NCI-H2227 (cell line): ENCODE data around the gene USP54.

ENCODE experiments used
- DNase-seq: peaks from one replicate; lab custom pipeline; 2025; ENCODE audit not compliant: unreplicated experiment; lab: John Stamatoyannopoulos, UW

USP54 gene

DNA sequence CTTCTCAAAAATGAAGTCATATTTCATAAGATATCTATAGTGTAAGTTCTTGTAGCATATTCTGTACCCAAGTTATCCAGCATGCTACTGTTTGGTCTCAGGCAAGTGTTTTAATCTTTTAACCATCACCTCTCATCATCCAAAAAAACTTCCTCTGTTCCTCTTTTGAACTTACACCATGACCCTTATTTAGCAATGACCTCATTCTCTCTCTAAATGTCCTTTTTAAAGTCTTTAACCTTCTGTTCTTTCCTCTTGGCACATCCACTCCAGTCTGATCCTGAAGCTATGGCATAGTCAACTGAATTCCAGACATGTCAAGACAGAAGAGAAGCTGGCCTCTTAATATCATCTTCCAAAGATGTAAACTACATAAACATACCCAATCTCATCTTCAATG is 121.6 kb downstream of the USP54 start:
- no peak for DNase-seq

DNA sequence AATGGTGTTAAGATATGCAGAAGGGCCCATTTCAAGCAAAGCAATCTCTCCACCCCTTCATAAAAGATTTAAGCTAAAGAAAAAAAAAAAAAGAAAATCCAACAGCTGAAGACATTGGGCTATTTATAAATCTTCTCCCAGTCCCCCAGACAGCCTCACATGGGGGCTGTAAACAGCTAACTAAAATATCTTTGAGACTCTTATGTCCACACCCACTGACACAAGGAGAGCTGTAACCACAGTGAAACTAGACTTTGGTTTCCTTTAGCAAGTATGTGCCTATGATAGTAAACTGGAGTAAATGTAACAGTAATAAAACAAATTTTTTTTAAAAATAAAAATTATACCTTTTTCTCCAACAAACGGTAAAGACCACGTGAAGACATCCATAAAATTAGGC is 123.9 kb downstream of the USP54 start:
- DNase-seq: no peak

DNA sequence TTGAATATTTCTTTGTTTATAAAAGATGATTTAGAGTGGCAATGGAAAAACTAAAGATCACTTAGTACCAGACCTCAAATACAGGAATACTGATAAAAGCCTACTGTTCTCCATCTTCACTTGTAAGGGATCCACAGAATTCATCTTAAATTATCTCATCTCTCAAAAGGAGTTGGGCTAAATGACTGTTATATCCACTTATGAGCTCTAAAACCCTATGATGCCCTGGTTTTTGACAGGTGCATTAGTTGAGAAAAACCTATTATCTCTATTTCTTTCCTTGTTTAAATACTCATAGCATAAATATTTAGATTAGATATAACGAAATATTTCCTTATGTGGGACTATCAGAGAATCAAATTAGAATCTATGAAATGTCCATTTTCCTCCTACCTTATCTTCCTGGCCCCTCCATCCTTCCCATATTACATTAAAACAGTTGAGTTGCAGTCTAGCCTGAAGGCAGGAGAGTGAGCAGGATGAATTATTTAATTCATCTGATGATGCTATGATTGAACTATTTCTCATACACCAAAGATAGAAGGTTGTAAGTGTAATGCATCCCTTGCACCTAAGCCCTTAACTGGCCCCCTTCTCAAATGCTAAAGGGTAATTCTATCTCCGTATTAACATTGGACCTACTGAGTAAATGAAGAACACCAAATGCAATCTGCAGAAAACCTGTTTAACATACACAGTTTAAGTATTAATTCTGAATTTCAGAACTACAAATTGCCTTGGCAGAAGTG is 125.0 kb downstream of the USP54 start:
- no peak for DNase-seq

DNA sequence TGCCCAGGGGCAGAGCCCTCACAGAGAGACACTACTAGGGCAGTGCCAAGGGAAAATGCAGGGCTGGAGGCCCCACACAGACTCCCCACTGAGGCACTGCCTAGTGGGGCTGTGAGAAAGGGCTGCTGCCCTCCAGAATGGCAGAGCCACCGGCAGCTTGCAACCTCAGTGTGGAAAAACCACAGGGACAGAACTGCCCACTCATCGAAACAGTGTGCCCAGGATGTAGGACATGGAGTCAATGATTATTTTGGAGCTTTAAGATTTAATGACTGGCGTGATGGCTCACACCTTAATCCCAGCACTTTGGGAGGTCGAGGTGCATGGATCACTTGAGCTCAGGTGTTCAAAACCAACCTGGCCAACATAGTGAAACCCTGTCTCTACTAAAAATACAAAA is 130.2 kb downstream of the USP54 start:
- DNase-seq: no peak

DNA sequence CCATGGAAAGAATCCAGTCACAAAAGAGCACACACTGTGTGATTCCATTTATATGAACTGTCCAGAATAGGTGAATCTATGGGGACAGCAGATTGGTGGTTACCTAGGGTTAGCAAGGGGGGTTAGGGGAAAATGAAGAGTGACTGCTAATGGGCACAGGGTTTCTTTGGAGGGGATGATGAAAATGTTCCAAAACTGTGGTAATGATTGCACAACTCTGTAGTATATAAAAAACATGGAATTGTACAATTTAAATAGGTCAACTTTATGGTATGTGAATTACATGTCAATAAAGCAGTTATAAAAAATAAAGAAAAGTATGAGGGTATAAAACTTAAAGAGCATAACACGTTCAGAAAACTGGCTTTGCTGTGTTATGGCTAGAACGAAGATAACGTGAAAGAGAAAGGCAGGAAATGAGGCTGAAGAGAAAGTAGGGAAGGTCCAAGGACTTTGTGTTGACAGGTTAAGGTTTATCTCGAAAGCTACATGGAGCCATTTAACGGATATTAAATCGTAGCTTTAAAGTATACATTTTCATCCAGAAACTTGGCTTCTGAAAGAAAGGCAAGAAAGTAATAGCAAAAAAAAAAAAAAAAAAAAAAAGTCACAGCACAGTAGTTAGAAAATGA is 131.3 kb downstream of the USP54 start:
- DNase-seq: no peak

DNA sequence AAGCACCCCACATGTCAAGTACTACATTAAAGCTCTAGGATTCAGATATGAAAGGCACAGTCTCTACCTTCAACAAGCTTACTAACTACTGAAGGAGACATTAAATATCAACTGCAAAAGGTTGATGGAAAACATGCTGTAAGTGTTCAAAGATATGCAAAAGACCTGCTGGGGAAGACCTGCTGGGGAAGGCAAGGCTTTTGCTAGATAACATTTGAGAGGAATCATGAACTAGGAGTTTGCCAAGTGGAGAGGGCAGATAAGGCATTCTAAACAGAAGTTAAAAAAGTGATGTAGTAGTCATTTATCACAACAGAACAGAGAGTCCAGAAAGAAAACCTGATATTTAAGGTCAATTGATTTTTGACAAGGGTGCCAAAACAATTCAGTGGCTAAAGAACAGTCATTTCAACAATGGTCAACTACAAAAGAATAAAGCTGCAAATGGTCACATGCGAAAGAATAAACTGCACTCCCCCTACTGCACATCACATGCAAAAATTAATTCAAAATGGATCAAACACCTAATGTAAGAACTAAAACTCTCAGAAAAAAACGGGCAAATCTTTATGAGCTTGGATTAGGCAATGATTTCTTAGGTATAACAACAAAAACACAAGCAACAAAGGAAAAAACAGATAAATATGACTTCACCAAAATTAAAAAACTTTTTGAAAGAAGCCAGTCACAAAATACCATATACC is 134.8 kb downstream of the USP54 start:
- no peak for DNase-seq

DNA sequence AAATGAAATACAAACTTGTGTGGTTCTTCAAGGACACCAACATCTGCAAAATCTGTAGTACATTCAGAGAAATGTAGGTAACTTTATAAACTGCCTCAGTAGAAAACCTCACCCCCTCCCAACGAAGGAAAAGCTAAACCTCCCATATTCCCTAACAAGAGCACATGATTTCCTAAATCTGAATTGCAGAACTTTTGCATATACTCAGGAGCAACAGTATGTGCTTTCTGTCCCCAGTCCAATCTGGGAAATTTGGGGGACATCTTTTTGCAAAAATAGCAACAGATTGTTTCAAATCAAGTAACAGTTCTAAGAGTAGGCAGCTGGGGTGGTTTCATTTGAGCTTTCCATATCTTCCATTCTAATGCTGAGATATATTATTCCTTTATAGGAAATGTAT is 142.0 kb downstream of the USP54 start:
- no peak for DNase-seq

DNA sequence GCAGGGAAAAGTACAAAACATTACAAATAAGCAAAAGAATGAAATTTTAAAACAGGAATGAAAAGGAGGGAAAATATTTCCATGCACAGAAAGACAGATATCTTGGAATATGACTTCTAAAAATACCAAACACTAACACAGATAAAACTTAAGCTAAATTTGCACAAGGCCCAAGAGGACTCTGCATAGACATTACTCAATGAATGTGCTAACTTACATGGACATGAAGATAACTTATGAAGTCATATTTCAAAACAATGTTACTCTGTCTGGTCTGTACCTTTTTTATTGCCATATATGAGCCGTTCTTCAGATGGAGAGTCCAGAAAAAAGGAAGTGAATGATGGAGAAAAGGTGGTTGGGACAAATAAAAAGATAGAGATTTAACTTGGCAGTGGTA is 142.8 kb downstream of the USP54 start:
- no peak for DNase-seq
